Dermis microvascular lymphatic vessel endothelial cell (primary cell): ENCODE data around the gene CLRN3. TPM values are rescaled to one million over a fixed set of nuclear protein-coding genes. Genes with fewer than 3 reads are reported as not detected.

Experiments used
- DNase-seq, 2 donors: peaks; one replicate each; pipeline versions ENCODE4 v3.0.0 to v3.0.0-alpha.2; 2010; ENCODE audit warnings: low read depth in 2 of 2
- total RNA-seq: library from RNA; depleted of rRNA; stranded (reverse); fragments of >200 nt; gene quantifications from 2 replicates; pipeline ENCODE4 v1.2.1, GENCODE V29; 2014

The CLRN3 gene
- total RNA-seq, 1 donor from 2014 or later: 0.13 TPM

- DNase-seq: no peak
Observed at GRCh38 chr10:127848226-127848625, 44.5 kb downstream of the CLRN3 start.

DNA sequence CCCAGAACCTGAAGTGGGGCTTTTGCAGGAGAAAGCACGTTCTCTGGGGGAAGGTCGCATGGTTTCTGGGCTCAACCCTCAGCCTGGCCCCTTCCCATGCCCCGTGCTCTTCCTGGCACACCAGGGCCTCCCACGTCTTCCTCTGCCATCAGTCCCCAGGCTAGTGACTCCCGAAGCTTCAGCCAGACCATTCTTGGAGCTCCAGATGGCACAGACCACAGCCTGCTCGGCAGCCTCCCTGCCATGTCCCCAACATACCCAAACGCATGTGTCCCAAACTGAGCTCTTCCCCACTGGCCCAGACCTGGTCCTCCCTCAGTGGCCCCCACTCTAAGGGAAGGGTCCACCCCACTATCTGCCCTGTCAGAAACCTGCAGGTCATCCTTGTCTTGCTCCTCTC is 47.0 kb downstream of the CLRN3 start:
- no peak for DNase-seq

- no peak for DNase-seq
Observed at GRCh38 chr10:127840884-127841283, 51.9 kb downstream of the CLRN3 start.

DNA sequence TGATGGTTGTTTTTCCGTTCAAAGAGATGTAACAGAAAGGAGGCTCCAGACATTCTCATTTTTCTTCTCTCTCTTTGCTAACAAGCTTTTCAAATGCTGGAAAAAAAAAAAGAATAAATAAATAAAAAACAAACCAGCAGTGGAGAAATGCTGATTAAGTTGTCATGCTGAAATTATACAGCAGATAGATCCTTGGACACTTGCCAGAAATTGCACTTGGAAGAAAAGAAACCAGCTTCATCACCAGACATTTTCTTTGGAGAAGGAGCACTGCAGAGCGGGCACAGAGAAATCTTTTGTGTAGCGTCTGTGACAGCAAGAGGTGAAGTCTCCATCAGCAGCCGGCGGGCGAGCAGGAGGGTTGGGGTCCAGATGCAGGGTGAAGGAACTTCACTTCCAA is 55.8 kb downstream of the CLRN3 start:
- no peak for DNase-seq

GRCh38 chr10:127836176-127836575 is 56.6 kb downstream of the CLRN3 start:
- no peak for DNase-seq

DNA sequence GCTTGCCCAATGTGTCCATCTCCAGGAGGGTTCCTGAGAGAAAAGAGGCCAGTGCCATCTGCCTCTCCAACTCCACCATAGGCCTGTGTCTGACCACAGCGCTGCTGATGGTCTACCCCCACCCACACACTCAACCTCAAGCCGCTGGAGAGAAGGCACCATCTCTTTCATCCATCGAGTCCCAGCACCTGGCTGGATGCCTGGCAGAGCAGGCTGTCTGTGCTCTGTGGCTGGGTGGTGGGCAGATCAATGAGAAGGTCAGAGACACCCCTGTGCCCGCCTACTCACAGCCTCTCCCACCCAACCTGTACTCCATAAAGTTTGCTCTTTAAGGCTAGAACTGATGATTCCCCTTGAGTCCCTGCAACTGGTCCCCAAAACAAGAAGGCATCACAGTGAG is 58.0 kb downstream of the CLRN3 start:
- DNase-seq: no peak

DNA sequence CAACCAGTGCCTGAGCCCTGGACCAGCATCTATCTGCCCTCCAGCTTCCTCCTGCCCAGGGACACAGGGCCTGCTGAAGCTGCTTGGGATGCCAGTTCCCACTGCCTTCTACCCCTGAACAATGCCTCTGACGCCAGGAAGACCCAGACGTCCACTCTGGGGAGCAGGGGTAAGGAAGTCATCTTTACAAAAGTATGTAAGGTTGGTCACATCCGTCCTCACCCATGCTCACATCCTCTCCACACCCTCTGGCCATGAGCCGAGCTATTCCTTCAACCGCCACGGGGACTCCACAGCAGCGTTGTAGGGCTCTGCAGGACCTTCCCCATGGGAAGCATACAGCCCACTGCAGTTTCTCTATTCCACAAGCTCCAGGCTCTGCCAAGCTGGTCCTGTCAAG is 58.5 kb downstream of the CLRN3 start:
- DNase-seq: no peak

DNA sequence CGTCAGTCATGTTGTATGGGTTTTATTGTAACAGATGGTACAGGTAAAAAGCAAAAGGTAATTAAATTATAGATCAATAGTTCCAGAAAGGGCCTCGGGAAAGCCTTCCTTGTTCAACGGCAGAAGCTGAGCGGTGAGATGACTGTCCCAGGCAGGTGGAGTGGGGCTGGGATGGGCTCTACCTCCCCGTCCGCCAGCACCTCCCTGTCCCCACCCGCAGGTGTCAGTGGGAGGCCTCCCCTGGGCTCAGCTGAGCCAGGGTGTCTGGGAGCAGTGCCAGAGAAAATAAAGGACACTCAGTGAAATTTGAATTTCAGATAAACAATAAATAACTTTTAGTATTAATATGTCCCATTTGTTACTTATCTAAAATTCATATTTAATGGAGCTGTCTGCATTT is 58.9 kb downstream of the CLRN3 start:
- DNase-seq: no peak

GRCh38 chr10:127832501-127832900 is 60.2 kb downstream of the CLRN3 start:
- DNase-seq: no peak

GRCh38 chr10:127830414-127830813 is 62.3 kb downstream of the CLRN3 start:
- DNase-seq: no peak

Other genes starting within 250 kb of the CLRN3 start
- gene FOXI2, start 155.8 kb downstream of the CLRN3 start, total RNA-seq: not detected in 2 replicates
- gene PTPRE, start 14.2 kb upstream of the CLRN3 start, total RNA-seq: 117 and 240 TPM in 2 replicates
- gene MKI67, start 233.5 kb upstream of the CLRN3 start, total RNA-seq: 9.0 and 15.4 TPM in 2 replicates